ENCODE results near the gene ENC1. TPM values are rescaled to one million over a fixed set of nuclear protein-coding genes. Genes with fewer than 3 reads are reported as not detected.

ENC1 gene
- total and polyA plus RNA-seq, 2 of the 4 experiments (the other 2 are of a cell fraction) = 25.6 to 70.8 TPM

- ATAC-seq (ENCODE audit: low read depth) = no peak
- Histone ChIP-seq H3K27me3 (ENCODE audit: control insufficient read depth, insufficient read depth, low read length) (peaks cover 1% of the 10 kb centered on the region; the same call in 1 of the 2 replicates), H4K91ac (ENCODE audit: insufficient read depth, low read depth, low read length) (no peak overlapping the region), H3K9me3 (ENCODE audit: control insufficient read depth, insufficient read depth, low read length) (no peaks in the 10 kb centered on the region), H3K79me1 (ENCODE audit: low read depth in 1 of 2, low read length in 2 of 2) (no peaks in the 10 kb centered on the region), H2BK5ac (ENCODE audit: low read depth, low read length, poor library complexity, severe bottlenecking) (no peak overlapping the region), H4K20me1 (ENCODE audit: insufficient read depth, low read length) (no peaks in the 10 kb centered on the region), H2BK15ac (ENCODE audit: low read depth, low read length) (no peak overlapping the region), H3K36me3 (ENCODE audit: control insufficient read depth, insufficient read depth, low read length) (no peaks in the 10 kb centered on the region), H3K14ac (replicated peaks; ENCODE audit: low read depth, low read length) (no peak overlapping the region), H2AK5ac (ENCODE audit: low read depth, low read length) (no peak overlapping the region), H3K4me1 (ENCODE audit: control insufficient read depth, insufficient read depth, low read length) (peaks cover 4% of the 10 kb centered on the region), H3K9ac (ENCODE audit: low read depth, low read length) (no peak overlapping the region), H3K9me1 (ENCODE audit: insufficient read depth, low read length) (peaks cover 5% of the 10 kb centered on the region; the same call in 1 of the 2 replicates), H3K4ac (ENCODE audit: low read depth, low read length) (no peak overlapping the region), H3K18ac (ENCODE audit: low read depth, low read length) (no peak overlapping the region), H3K56ac (ENCODE audit: extremely low read depth, insufficient read depth, low read length) (no peak overlapping the region), H4K5ac (ENCODE audit: low read depth, low read length) (no peak overlapping the region), H3K4me2 (ENCODE audit: low read depth, low read length) (no peak overlapping the region), H3K27ac (ENCODE audit: insufficient read depth, low read length) (no peak overlapping the region), H2AFZ (replicated peaks; ENCODE audit: low read length, poor library complexity) (no peak overlapping the region), H2BK120ac (ENCODE audit: low read depth, low read length) (no peak overlapping the region), H2AK9ac (replicated peaks; ENCODE audit: low read depth, low read length, poor library complexity) (no peak overlapping the region), H3K4me3 (ENCODE audit: insufficient read depth, low read depth, low read length) (no peak overlapping the region), H4K8ac (ENCODE audit: low read depth in 2 of 2, low read length in 2 of 2) (no peak overlapping the region), H2BK20ac (ENCODE audit: low read depth, low read length) (no peak overlapping the region), H3K23ac (ENCODE audit: low read depth, low read length) (no peak overlapping the region)
- ChIA-PET CTCF (no interaction called here), POLR2A (ENCODE audit: unreplicated experiment) (no interaction called here)
- intact Hi-C loops (cut with micrococcal nuclease) (no loop called here), dilution Hi-C loops (cut with HindIII; ENCODE audit: low sequenced_read_pairs, unreplicated experiment) (no loop called here), in situ Hi-C loops (cut with MboI; ENCODE audit: low sequenced_read_pairs) (no loop called here)
- BruUV-seq (replicated peaks) = no TSS peak
- 90% methylated on average over 2 of the region's 9 CpGs; no CpG with 5 or more reads in 1 of the 2 experiments for WGBS, 2 experiments (ENCODE audit: extremely low coverage in 2 of 2, insufficient read length in 1 of 2)
- DNase-seq = no peak
- no peak for TF ChIP-seq SMC3 (IDR thresholded peaks at IDR 0.05; ENCODE audit: low read depth, low read length)
- TF ChIP-seq, protein P1, sequence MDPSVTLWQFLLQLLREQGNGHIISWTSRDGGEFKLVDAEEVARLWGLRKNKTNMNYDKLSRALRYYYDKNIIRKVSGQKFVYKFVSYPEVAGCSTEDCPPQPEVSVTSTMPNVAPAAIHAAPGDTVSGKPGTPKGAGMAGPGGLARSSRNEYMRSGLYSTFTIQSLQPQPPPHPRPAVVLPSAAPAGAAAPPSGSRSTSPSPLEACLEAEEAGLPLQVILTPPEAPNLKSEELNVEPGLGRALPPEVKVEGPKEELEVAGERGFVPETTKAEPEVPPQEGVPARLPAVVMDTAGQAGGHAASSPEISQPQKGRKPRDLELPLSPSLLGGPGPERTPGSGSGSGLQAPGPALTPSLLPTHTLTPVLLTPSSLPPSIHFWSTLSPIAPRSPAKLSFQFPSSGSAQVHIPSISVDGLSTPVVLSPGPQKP (IDR thresholded peaks at IDR 0.05; ENCODE audit: borderline replicate concordance, low read depth, low read length) = no peak
- no peak for TF ChIP-seq USF2 (IDR thresholded peaks at IDR 0.05; ENCODE audit: low read depth, low read length)
- no peak for TF ChIP-seq POLR2A (IDR thresholded peaks at IDR 0.05; ENCODE audit: low read depth, low read length)
- no peak for TF ChIP-seq RCOR1 (IDR thresholded peaks at IDR 0.05; ENCODE audit: insufficient replicate concordance, low read length)
- TF ChIP-seq BHLHE40 (IDR thresholded peaks at IDR 0.05; ENCODE audit: low read depth, low read length) = no peak
- TF ChIP-seq CEBPB (IDR thresholded peaks at IDR 0.05; ENCODE audit: low read depth, low read length) = no peak
- no peak for TF ChIP-seq MAZ (IDR thresholded peaks at IDR 0.05; ENCODE audit: borderline replicate concordance, low read depth, low read length)
- no peak for TF ChIP-seq RAD21 (IDR thresholded peaks at IDR 0.05; ENCODE audit: low read length)
- no peak for TF ChIP-seq FOS (IDR thresholded peaks at IDR 0.05; ENCODE audit: low read depth, low read length)
- no peak for TF ChIP-seq MAFK (IDR thresholded peaks at IDR 0.05; ENCODE audit: low read depth, low read length)
- no peak for TF ChIP-seq MXI1 (IDR thresholded peaks at IDR 0.05; ENCODE audit: borderline replicate concordance, low read depth, low read length)
- no peak for TF ChIP-seq CHD1 (IDR thresholded peaks at IDR 0.05; ENCODE audit: low read depth, low read length)
Observed at GRCh38 chr5:74579215-74579614, 61.3 kb downstream of the ENC1 start.

All from IMR-90 (cell line).